ENCODE data around the gene PUSL1.

Gene PUSL1

DNA sequence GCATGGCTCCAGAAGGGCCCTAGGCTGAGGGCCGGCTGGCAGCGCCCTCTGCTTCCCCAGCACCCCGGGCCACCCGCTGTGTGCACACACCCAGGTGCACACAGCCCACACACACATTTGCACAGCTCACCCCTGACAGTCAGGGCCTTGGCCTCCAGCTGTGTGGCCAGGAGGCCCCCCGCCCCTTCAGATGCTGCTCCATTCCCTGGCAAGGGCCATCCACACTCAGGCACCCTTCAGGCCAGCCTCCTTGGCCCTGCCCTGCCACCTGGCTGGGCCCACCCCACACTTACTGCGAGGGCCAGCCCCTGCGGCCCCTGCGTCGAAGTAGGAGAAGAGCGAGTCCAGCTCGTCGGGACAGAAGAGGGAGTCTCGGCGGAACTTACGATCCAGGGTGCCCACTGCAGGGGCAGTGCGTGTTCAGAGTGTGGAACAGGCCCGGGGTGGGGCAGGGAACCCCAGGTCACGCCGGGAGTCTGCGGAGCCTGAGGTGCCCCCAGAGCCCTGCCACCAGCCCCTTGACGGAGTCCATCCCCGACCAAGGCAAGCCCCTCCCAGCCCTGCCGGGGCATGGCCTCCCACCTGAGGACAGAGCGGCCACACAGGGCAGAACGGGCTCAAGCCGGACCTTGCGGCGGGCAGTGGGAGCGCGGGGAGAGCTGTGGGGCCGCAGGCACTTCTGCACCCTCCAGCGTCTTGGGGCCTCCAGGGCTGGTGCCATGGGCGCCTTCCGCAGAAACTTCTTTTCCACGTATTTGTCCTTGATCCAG, 13.1 kb upstream of the PUSL1 start:
- DNase-seq (ENCODE audit: low spot score) = no peak

- DNase-seq (ENCODE audit: low spot score) = no peak
Measured at GRCh38 chr1:1296070-1297061, 12.0 kb upstream of the PUSL1 start.

DNA sequence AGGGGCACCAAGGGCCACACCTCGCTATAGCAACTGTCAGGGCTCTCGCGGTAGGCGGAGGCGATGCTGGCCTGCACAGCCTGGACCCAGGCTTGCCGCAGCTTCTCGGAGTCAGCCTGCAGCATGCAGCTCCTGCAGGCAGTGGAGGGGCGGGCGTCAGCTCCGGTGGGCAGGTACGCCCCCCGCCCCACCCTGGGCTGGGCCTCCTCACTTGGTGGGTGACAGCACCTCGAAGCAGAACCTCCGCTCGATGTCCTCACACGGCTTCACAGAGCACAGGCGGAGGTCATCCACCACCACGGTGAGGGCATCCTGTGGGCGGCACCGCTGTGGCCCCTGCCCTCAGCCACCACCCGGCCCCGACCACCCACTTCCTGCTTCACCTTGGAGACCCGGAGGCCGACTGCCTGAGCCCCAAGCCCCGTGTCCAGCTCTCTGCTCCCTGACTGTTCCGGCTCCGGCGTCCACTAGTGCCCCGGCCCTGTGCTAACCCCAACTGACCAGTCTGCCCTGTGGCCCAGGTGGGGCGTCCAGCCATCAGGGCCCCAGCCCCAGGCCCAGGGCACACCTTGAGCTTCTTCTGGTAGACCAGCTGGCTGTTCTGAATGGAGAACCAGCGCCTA, 10.5 kb upstream of the PUSL1 start:
- DNase-seq (ENCODE audit: low spot score) = no peak

GRCh38 chr1:1298861-1299685, 9.3 kb upstream of the PUSL1 start:
- DNase-seq (ENCODE audit: low spot score) = no peak

DNA sequence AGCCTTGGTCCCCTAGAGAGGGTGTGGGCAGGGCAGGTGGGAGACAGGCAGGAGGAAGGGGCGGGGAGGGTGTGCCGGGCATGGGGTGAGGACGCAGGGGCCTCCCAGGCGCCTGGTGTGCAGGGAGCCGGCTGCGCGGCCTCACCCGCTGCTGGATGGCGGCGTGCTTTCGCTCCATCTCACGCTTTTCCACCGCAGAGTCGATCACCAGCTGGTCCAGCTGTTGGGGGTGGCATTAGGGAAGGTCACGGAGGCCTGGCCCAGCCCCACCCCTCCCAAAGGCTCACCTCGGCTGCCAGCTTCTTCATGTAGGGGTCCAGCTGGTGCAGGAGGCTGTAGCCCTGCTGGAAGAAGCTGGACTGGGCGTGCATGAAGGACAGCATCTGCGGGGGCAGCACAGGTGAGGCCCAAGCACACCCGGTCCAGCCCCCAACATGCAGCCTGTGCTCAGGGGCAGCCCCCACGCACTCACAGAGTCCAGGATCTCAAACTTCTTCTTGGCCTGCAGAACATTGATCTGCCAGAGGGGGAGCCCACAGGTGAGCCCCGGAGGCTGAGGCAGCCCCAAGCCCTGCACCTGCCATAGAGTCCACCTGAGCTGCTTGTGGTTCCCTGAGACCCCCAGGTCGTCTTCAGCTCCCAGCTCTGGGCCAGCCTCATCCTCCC, 8.6 kb upstream of the PUSL1 start:
- peak; percentile 16 for DNase-seq (ENCODE audit: low spot score)

- no peak for DNase-seq (ENCODE audit: low spot score)
Measured at GRCh38 chr1:1300352-1300739, 8.1 kb upstream of the PUSL1 start.

DNA sequence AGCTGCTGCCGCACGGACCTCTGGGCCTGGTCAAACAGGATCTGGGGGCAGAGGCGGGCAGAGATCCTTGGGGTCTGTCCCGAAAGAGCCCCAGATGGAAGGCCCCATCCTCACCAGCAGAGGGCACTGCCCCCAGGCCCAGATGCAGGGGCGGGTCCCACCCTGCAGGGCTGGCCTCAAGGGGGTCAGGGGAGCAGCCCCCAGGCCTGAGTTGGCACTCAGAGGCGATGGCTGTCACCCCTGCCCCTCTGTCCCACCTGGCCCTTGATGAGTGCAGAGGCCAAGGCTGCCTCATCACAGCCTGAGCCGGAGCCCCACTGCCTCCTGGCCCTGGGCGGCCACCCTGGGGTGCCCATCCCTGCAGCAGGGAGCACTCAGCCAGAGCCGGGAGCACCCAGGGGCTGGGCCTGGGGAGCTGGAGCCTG, 6.4 kb upstream of the PUSL1 start:
- DNase-seq (ENCODE audit: low spot score) = no peak

DNA sequence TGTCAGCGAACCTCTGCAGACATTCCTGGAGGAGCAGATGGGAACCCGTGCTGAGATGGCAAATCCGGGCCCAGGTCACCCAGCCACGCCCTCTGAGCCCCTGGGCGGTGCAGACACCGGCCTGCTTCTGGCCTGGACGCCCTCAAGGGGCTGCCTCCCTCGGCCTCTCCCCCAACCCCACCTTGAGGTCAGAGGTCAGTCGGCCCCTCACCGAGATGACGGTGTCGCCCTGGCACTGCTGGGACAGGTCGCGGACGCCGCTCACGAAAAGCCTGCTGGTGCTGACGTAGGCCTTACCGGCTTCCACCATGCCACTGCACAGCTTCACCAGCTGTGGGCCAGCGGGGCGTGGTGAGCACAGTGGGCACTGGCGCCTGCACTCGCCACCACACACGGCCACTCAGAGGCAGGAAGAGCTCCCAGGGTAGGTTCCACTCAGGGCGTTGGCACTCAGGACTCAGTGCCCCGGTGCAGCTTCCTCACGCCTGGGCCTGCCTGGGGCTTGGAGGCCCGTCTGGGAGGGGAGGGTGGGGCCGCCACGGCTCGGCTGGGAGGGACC, 5.4 kb upstream of the PUSL1 start:
- DNase-seq (ENCODE audit: low spot score) = no peak

DNA sequence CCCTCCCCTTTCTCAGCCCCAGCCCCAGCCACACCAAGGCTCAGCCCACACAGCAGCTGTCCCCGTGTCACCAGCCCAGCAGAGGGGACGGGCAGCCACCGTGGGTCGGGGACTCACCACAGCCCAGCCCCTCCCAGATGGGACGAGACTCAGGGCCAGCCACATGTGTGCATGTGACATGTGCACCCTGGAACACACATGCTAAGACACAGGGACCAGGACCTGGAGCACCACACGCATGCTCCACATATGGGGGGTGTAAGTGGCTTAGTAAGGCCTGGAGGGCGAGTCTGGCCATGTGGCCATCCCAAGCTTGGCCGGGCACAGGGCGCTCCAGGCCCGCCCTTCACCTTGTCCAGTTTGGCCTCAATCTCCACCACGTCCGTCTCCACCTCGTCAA, 4.7 kb upstream of the PUSL1 start:
- DNase-seq (ENCODE audit: low spot score) = no peak

GRCh38 chr1:1304331-1305299, 3.8 kb upstream of the PUSL1 start:
- DNase-seq (ENCODE audit: low spot score) = peak; percentile 71

DNA sequence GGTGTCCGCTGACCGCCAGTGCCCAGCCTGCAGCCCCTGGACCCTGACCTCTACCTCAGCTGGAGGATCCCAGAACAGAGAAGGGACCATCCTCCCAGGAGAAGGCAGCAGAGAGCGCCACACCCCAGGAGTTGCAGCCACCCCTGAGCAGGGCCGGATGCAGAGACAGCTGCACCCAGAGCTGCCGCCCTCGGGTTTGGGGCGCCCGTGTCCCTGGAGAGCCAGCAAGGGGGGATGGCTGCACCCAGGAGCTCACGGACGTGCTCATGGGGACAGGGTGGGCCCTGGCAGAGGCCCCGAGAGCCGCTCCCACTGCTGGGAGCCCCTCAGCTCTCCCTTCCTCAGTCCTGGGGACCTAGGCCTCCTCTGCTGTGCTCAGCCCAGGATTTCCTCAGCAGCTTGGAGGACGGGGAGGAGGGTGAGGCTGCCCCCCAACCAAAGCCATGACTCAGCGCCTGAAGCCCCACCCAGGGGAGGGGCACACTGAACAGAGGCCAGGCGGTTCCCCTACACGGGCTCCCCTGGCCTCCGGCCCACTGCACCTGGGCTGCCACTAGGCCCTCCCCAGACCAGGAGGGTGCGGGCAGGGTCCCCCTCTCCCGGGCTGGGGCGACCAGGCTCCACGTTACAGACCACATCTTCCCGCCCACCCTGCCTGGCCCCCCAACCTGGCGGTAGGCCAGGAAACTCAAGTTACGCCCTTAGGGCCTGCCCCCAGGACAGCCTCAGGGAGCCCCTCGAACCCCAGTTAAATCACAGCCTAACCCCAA, 2.9 kb upstream of the PUSL1 start:
- DNase-seq (ENCODE audit: low spot score) = peak; percentile 72

DNA sequence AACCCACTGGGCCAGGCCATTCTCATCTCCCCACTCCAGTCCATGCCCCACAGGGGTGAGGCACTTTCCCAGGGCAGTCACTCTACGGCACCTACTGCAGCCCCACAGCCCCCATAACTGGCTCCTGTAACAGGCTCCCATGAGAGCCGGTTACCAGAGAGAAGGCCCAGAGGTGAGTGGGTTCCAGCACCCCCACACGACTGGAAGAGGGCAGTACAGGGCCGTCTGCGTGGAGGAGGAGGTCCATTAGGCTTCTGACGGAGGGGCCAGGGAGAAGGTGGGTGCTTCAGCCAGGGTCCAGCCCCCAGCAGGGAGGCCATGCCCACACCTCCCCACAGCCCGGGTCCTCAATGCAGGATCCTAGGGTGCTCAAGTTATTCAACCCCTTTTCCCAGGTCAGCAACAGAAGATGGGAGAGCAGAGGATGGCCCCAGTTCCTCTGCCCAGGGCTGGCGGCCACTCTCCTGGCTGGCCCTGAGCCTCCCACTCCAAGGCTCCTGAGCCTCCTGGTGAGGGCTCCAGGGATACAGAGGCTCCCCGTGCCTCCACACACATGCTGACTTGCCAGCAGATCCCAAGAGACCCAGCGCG, 2.2 kb upstream of the PUSL1 start:
- DNase-seq (ENCODE audit: low spot score) = no peak

- no peak for DNase-seq (ENCODE audit: low spot score)
Measured at GRCh38 chr1:1306661-1307260, 1.6 kb upstream of the PUSL1 start.

DNA sequence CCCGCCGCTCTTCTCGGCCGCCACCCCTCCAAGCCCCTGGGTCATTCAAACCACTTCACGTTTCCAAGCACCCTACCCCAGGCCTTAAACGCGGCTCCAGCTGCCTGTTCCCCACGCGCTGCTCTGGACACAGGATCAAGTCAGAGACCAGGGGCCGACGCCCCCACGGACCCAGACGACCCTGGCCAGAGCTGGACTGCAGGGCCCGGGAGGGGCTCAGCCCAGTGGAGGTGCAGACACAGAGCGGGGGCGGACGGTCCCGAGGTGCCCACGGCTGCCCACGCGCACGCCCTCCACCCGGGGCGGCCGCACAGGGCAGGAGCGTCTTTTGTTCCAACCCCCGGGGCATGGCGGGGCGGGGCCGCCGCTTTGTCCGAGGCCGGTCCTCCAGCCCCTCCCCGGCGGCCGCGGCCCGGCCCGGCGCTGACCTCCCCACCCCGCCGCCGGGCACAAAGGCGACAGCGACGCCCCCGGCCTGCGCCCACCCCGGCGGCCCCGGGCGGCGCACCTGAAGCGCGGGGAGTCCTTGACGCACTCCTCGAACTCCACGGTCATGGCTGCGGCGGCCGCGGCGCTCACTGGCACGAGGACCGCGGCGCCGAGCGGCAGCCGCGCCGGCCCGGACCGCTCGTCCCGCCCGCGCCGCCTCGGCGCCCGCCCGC, 1.0 kb upstream of the PUSL1 start:
- DNase-seq (ENCODE audit: low spot score) = peak; percentile 45

- no peak for DNase-seq (ENCODE audit: low spot score)
Measured at GRCh38 chr1:1308756-1309250, 406 bp downstream of the PUSL1 start.

GRCh38 chr1:1309251-1310108, 1.1 kb downstream of the PUSL1 start:
- DNase-seq (ENCODE audit: low spot score) = peak; percentile 54

GRCh38 chr1:1310109-1310385, 1.6 kb downstream of the PUSL1 start:
- DNase-seq (ENCODE audit: low spot score) = no peak

All from kidney tubule cell (primary cell).